ENCODE measurements around the gene TBC1D17. TPM values are rescaled to one million over a fixed set of nuclear protein-coding genes. Genes with fewer than 3 reads are reported as not detected.

Gene TBC1D17
- total and polyA plus RNA-seq, 10 of the 15 experiments (the other 5 are each of a cell fraction or from before 2014, with no cell fraction given) = 0.42 to 20.4 (median 11.2) TPM

GRCh38 chr19:49896863-49897621 lies 19.5 kb downstream of the TBC1D17 start, which contains the start of gene IL4I1 (continued):
- TF ChIP-seq IRF3 (IDR thresholded peaks at IDR 0.05) = no peak
- TF ChIP-seq SREBF1 (IDR thresholded peaks at IDR 0.05; ENCODE audit: low read length) = no peak
- TF ChIP-seq ASH2L (IDR thresholded peaks at IDR 0.05; ENCODE audit: borderline replicate concordance, low read depth) = no peak
- no peak for TF ChIP-seq POU2F2 (IDR thresholded peaks at IDR 0.05; ENCODE audit: borderline replicate concordance, low read depth, low read length)
- TF ChIP-seq CREM (IDR thresholded peaks at IDR 0.05; ENCODE audit: low read depth) = peak; percentile 68; the same call in 1 of the 2 replicates
- peak; percentile 76 for TF ChIP-seq SP1 (IDR thresholded peaks at IDR 0.05; ENCODE audit: low read depth, low read length)
- peak; percentile 96 for TF ChIP-seq MEF2A (IDR thresholded peaks at IDR 0.05; ENCODE audit: insufficient read depth, low read depth, low read length)
- TF ChIP-seq PRDM15 (CRISPR knock-in tag; IDR thresholded peaks at IDR 0.05) = no peak
- TF ChIP-seq NR2C2 (IDR thresholded peaks at IDR 0.05; ENCODE audit: borderline replicate concordance, control insufficient read depth, insufficient read length, low read depth) = no peak
- peak; percentile 51; the same call in 1 of the 2 replicates for TF ChIP-seq BMI1 (IDR thresholded peaks at IDR 0.05; ENCODE audit: borderline replicate concordance)
- TF ChIP-seq JUND (IDR thresholded peaks at IDR 0.05; ENCODE audit: low read depth, low read length) = no peak
